Stomach smooth muscle (tissue), 2 donors: ENCODE data around the gene TYW1.
A peak's percentile ranks its signal among the peaks of the same experiment; 100 is the strongest.
"Not testable (repeated sequence)": the region's sequence is repeated elsewhere in the genome, so short reads cannot be mapped to it uniquely, and the experiment has no call there.

Experiments
- H3K27ac ChIP-seq: one replicate; pipeline ENCODE4 v1.7.0; 2013; ENCODE audit warnings: mild to moderate bottlenecking, low read length, inconsistent platforms
- H3K27me3 ChIP-seq, 2 donors: one replicate each; pipeline ENCODE4 v1.7.0; 2013; ENCODE audit warnings: low read length in 2 of 2; ENCODE audit not compliant: insufficient read depth in 2 of 2, control insufficient read depth in 1 of 2
- H3K36me3 ChIP-seq, 2 donors: one replicate each; pipeline ENCODE4 v1.7.0; 2013; ENCODE audit warnings: low read length in 2 of 2; ENCODE audit not compliant: control insufficient read depth in 2 of 2, insufficient read depth in 2 of 2
- H3K4me1 ChIP-seq: one replicate; pipeline ENCODE4 v1.7.0; 2013; ENCODE audit warnings: low read length; ENCODE audit not compliant: control insufficient read depth, insufficient read depth
- H3K4me3 ChIP-seq, 2 donors: one replicate each; pipeline ENCODE4 v1.7.0; 2013; ENCODE audit warnings: low read length in 2 of 2
- H3K9ac ChIP-seq, 2 donors: one replicate each; pipeline ENCODE4 v1.7.0; 2013; ENCODE audit warnings: low read length in 2 of 2, mild to moderate bottlenecking in 1 of 2
- H3K9me3 ChIP-seq, 2 donors: one replicate each; pipeline ENCODE4 v1.7.0; 2013; ENCODE audit warnings: low read length in 2 of 2; ENCODE audit not compliant: control insufficient read depth in 2 of 2
- donor health status: healthy.
- donor health status: Pancreatic carcinoma.

TYW1 gene

GRCh38 chr7:66996444-66997191 is at the start of gene TYW1:
Gene TYW1, plus strand, starts transcription at chr7:66996833. Its CDS starts 146 bp downstream, at chr7:66996979.
- peak within 1 kb of the TSS; percentile 85 to 92 for H3K4me3 ChIP-seq
- peak within 1 kb of the TSS; percentile 74 for H3K27ac ChIP-seq
- H3K27me3 ChIP-seq, H3K4me1 ChIP-seq, H3K9me3 ChIP-seq: not testable (repeated sequence)
- peaks cover 9 to 14% of the 10 kb centered on the region in 2 donors for H3K36me3 ChIP-seq
- H3K9ac ChIP-seq = peak within 1 kb of the TSS; percentile 80 to 92

- Histone ChIP-seq H3K36me3 (peaks cover 46 to 47% of the 10 kb centered on the region in 2 donors), H3K27ac (no peak overlapping the region), H3K9ac (no peak overlapping the region), H3K4me3 (no peak overlapping the region), H3K4me1 (no peaks in the 10 kb centered on the region), H3K9me3 (no peaks in the 10 kb centered on the region), H3K27me3 (no peaks in the 10 kb centered on the region)
Observed at GRCh38 chr7:66948480-66949109, 48.0 kb upstream of the TYW1 start.

- H3K4me1 ChIP-seq = no peaks in the 10 kb centered on the region
- peaks cover 48 to 54% of the 10 kb centered on the region in 2 donors for H3K36me3 ChIP-seq
- no peaks in the 10 kb centered on the region for H3K9me3 ChIP-seq
- no peak overlapping the region for H3K27ac ChIP-seq
- no peaks in the 10 kb centered on the region for H3K27me3 ChIP-seq
- H3K4me3 ChIP-seq = no peak overlapping the region
- no peak overlapping the region for H3K9ac ChIP-seq
Observed at GRCh38 chr7:66950311-66950710, 46.3 kb upstream of the TYW1 start.

- Histone ChIP-seq H3K4me3 (no peak overlapping the region), H3K27me3 (no peaks in the 10 kb centered on the region), H3K9me3 (no peaks in the 10 kb centered on the region), H3K27ac (no peak overlapping the region), H3K4me1 (no peaks in the 10 kb centered on the region), H3K9ac (no peak overlapping the region), H3K36me3 (peaks cover 50 to 56% of the 10 kb centered on the region in 2 donors)
Observed at GRCh38 chr7:66950763-66951162, 45.9 kb upstream of the TYW1 start.

GRCh38 chr7:66952343-66953043 is 44.1 kb upstream of the TYW1 start:
- Histone ChIP-seq H3K36me3 (peaks cover 58 to 72% of the 10 kb centered on the region in 2 donors), H3K4me1 (no peaks in the 10 kb centered on the region), H3K9ac (no peak overlapping the region), H3K4me3 (no peak overlapping the region), H3K9me3 (no peaks in the 10 kb centered on the region), H3K27ac (no peak overlapping the region), H3K27me3 (no peaks in the 10 kb centered on the region)

GRCh38 chr7:66953044-66953427 is 43.6 kb upstream of the TYW1 start:
- H3K9ac ChIP-seq = no peak overlapping the region
- H3K4me1 ChIP-seq = no peaks in the 10 kb centered on the region
- H3K27ac ChIP-seq = no peak overlapping the region
- H3K9me3 ChIP-seq = no peaks in the 10 kb centered on the region
- no peaks in the 10 kb centered on the region for H3K27me3 ChIP-seq
- peaks cover 59 to 74% of the 10 kb centered on the region in 2 donors for H3K36me3 ChIP-seq
- no peak overlapping the region for H3K4me3 ChIP-seq

- no peaks in the 10 kb centered on the region for H3K27me3 ChIP-seq
- H3K4me1 ChIP-seq = no peaks in the 10 kb centered on the region
- H3K36me3 ChIP-seq = peaks cover 44 to 45% of the 10 kb centered on the region in 2 donors
- no peak overlapping the region for H3K4me3 ChIP-seq
- no peaks in the 10 kb centered on the region for H3K9me3 ChIP-seq
- no peak overlapping the region for H3K27ac ChIP-seq
- H3K9ac ChIP-seq = no peak overlapping the region
Observed at GRCh38 chr7:66957595-66958290, 38.9 kb upstream of the TYW1 start.

- no peak overlapping the region for H3K27ac ChIP-seq
- peaks cover 39% of the 10 kb centered on the region in 2 donors for H3K36me3 ChIP-seq
- no peaks in the 10 kb centered on the region for H3K9me3 ChIP-seq
- H3K27me3 ChIP-seq = no peaks in the 10 kb centered on the region
- no peak overlapping the region for H3K9ac ChIP-seq
- H3K4me1 ChIP-seq = no peaks in the 10 kb centered on the region
- H3K4me3 ChIP-seq = no peak overlapping the region
Observed at GRCh38 chr7:66958538-66959350, 37.9 kb upstream of the TYW1 start.

- H3K4me1 ChIP-seq = no peaks in the 10 kb centered on the region
- no peak overlapping the region for H3K9ac ChIP-seq
- H3K27ac ChIP-seq = no peak overlapping the region
- H3K27me3 ChIP-seq = no peaks in the 10 kb centered on the region
- H3K4me3 ChIP-seq = no peak overlapping the region
- peaks cover 30 to 31% of the 10 kb centered on the region in 2 donors for H3K36me3 ChIP-seq
- H3K9me3 ChIP-seq = no peaks in the 10 kb centered on the region
Observed at GRCh38 chr7:66960192-66960591, 36.4 kb upstream of the TYW1 start.

- Histone ChIP-seq H3K36me3 (peaks cover 21 to 22% of the 10 kb centered on the region in 2 donors), H3K27me3 (no peaks in the 10 kb centered on the region), H3K9me3 (no peaks in the 10 kb centered on the region), H3K9ac (no peak overlapping the region), H3K4me3 (no peak overlapping the region), H3K4me1 (no peaks in the 10 kb centered on the region), H3K27ac (no peak overlapping the region)
Observed at GRCh38 chr7:66961096-66961495, 35.5 kb upstream of the TYW1 start.
